Measurements from ENCODE around the gene LAMA3. TPM values are rescaled to one million over a fixed set of nuclear protein-coding genes. Genes with fewer than 3 reads are reported as not detected.

LAMA3 gene
- total RNA-seq, 1 donor from 2014 or later = 0.47 TPM

- Histone ChIP-seq H3K4me2 (no peak overlapping the region), H4K20me1 (ENCODE audit: low read depth) (no peaks in the 10 kb centered on the region), H3K36me3 (no peaks in the 10 kb centered on the region), H3K27ac (no peak overlapping the region), H3F3A (ENCODE audit: low read depth) (no peaks in the 10 kb centered on the region), H3K79me2 (ENCODE audit: low read depth) (no peaks in the 10 kb centered on the region), H2AFZ (replicated peaks) (no peak overlapping the region), H3K4me3 (no peak overlapping the region), H3K9me3 (ENCODE audit: low read depth) (no peaks in the 10 kb centered on the region), H3K9ac (no peak overlapping the region), H3K27me3 (no peaks in the 10 kb centered on the region), H3K4me1 (peaks cover 3% of the 10 kb centered on the region)
- no peak overlapping the region for H3K4me3 Mint-ChIP-seq
- H3K36me3 Mint-ChIP-seq = no peaks in the 10 kb centered on the region
- no peaks in the 10 kb centered on the region for H3K9me3 Mint-ChIP-seq
- no peak overlapping the region for H3K27ac Mint-ChIP-seq
- H3K4me1 Mint-ChIP-seq = peaks cover 8% of the 10 kb centered on the region
- TF ChIP-seq EZH2phosphoT487 (IDR thresholded peaks at IDR 0.05) (no peak), EZH2 (IDR thresholded peaks at IDR 0.05) (no peak), CTCF (IDR thresholded peaks at IDR 0.05) (no peak)
- DNase-seq (ENCODE audit: low spot score) = no peak
- peaks cover 3% of the 10 kb centered on the region for H3K27me3 Mint-ChIP-seq (ENCODE audit: insufficient read depth, low read depth)
Observed at GRCh38 chr18:23867006-23867405, 177.8 kb downstream of the LAMA3 start.

DNA sequence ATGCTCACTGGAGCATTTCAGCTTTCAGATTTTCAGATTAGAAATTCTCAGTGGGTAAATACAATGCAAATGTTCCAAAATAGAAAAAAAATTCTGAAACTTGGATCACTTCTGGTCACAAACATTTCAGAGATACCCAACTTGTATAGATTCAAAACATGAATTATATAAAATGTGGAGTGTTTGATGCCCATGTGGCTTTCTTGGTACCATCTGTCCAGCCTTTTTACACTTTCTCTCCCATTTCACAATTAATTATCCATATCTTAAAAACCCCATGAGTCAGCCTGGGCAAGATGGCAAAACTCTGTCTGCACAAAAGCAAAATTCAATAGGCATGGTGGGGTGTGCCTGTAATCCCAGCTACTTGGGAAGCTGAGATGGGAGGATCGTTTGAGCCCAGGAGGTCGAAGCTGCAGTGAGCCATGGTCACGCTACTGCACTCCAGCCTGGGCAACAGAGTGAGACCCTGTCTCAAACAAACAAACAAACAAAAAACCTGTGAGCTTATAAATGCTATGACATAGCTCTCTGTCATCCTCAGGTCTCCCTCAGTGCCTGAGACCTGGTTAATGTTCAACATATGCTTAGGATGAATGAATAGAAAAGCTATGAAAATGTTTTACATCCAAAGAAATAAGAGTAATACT is 179.0 kb downstream of the LAMA3 start:
- H3K4me1 Mint-ChIP-seq = peaks cover 2% of the 10 kb centered on the region
- no peaks in the 10 kb centered on the region for H3K36me3 Mint-ChIP-seq
- Histone ChIP-seq H3K27me3 (no peaks in the 10 kb centered on the region), H3K79me2 (ENCODE audit: low read depth) (no peaks in the 10 kb centered on the region), H3K27ac (no peak overlapping the region), H4K20me1 (ENCODE audit: low read depth) (no peaks in the 10 kb centered on the region), H3K4me3 (no peak overlapping the region), H3K9ac (no peak overlapping the region), H2AFZ (replicated peaks) (no peak overlapping the region), H3K9me3 (ENCODE audit: low read depth) (no peaks in the 10 kb centered on the region), H3K36me3 (no peaks in the 10 kb centered on the region), H3K4me2 (no peak overlapping the region), H3K4me1 (no peaks in the 10 kb centered on the region), H3F3A (ENCODE audit: low read depth) (no peaks in the 10 kb centered on the region)
- DNase-seq (ENCODE audit: low spot score) = no peak
- H3K27ac Mint-ChIP-seq = no peak overlapping the region
- no peaks in the 10 kb centered on the region for H3K9me3 Mint-ChIP-seq
- peaks cover 3% of the 10 kb centered on the region for H3K27me3 Mint-ChIP-seq (ENCODE audit: insufficient read depth, low read depth)
- H3K4me3 Mint-ChIP-seq = no peak overlapping the region
- TF ChIP-seq CTCF (IDR thresholded peaks at IDR 0.05) (no peak), EZH2 (IDR thresholded peaks at IDR 0.05) (no peak), EZH2phosphoT487 (IDR thresholded peaks at IDR 0.05) (no peak)

- no peaks in the 10 kb centered on the region for H3K9me3 Mint-ChIP-seq
Observed at GRCh38 chr18:23870676-23871380, 181.6 kb downstream of the LAMA3 start.

More at GRCh38 chr18:23870676-23871380, 181.6 kb downstream of the LAMA3 start:
- Mint-ChIP-seq H3K4me3 (no peak overlapping the region), H3K36me3 (no peaks in the 10 kb centered on the region), H3K4me1 (no peaks in the 10 kb centered on the region), H3K27ac (no peak overlapping the region), H3K27me3 (ENCODE audit: insufficient read depth, low read depth) (peaks cover 3% of the 10 kb centered on the region)
- no peaks in the 10 kb centered on the region for H3F3A ChIP-seq (ENCODE audit: low read depth)
- no peaks in the 10 kb centered on the region for H3K9me3 ChIP-seq (ENCODE audit: low read depth)
- H2AFZ ChIP-seq (replicated peaks) = no peak overlapping the region
- no peaks in the 10 kb centered on the region for H3K79me2 ChIP-seq (ENCODE audit: low read depth)
- no peaks in the 10 kb centered on the region for H3K36me3 ChIP-seq
- H3K27ac ChIP-seq = no peak overlapping the region
- no peak for TF ChIP-seq EZH2phosphoT487 (IDR thresholded peaks at IDR 0.05)
- no peak for TF ChIP-seq CTCF (IDR thresholded peaks at IDR 0.05)
- no peak for TF ChIP-seq EZH2 (IDR thresholded peaks at IDR 0.05)
- no peaks in the 10 kb centered on the region for H3K4me1 ChIP-seq
- no peak overlapping the region for H3K9ac ChIP-seq
- DNase-seq (ENCODE audit: low spot score) = no peak
- H3K27me3 ChIP-seq = no peaks in the 10 kb centered on the region
- H3K4me2 ChIP-seq = no peak overlapping the region
- H3K4me3 ChIP-seq = no peak overlapping the region
- no peaks in the 10 kb centered on the region for H4K20me1 ChIP-seq (ENCODE audit: low read depth)

Measured in neural progenitor cell (in vitro differentiated cells).